Breast epithelium (tissue), 4 donors: Measurements from ENCODE around the gene MDC1. TPM values are rescaled to one million over a fixed set of nuclear protein-coding genes. Genes with fewer than 3 reads are reported as not detected.
"Not testable (repeated sequence)": the region's sequence is repeated elsewhere in the genome, so short reads cannot be mapped to it uniquely, and the experiment has no call there.

ENCODE experiments used
- DNase-seq, 2 donors: peaks; one replicate each; pipeline ENCODE4 v3.0.0-alpha.2; 2019; ENCODE audit warnings: low spot score in 2 of 2
- H3K27ac ChIP-seq, 2 donors: fragments of 200-600 bp; sonication (generic) in 1 of 2; one replicate each; pipeline ENCODE4 v1.5.1; 2016 to 2019; ENCODE audit warnings: mild to moderate bottlenecking in 1 of 2
- H3K27me3 ChIP-seq, 2 donors: fragments of 200-600 bp; sonication (generic) in 1 of 2; one replicate each; pipeline versions ENCODE4 v1.5.1 to v1.6.0; 2017 to 2019; ENCODE audit warnings: control low read depth in 1 of 2, mild to moderate bottlenecking in 1 of 2
- H3K36me3 ChIP-seq: fragments of 200-600 bp; one replicate; pipeline ENCODE4 v1.5.1; 2019
- H3K4me1 ChIP-seq, 2 donors: fragments of 200-600 bp; sonication (generic); one replicate each; pipeline ENCODE4 v1.5.1; 2016 to 2019; ENCODE audit warnings: control low read depth in 1 of 2
- H3K4me3 ChIP-seq, 3 donors: fragments of 200-600 bp; sonication (generic); 1 replicate in 2 of 3; 2 replicates in 1 of 3; pipeline ENCODE4 v1.5.1; 2016 to 2019; ENCODE audit warnings: mild to moderate bottlenecking in 3 of 3, moderate library complexity in 2 of 3
- H3K9me3 ChIP-seq, 2 donors: fragments of 200-600 bp; sonication (generic) in 1 of 2; one replicate each; pipeline ENCODE4 v1.5.1; 2016 to 2019; ENCODE audit warnings: control low read depth in 1 of 2
- CTCF ChIP-seq, 3 donors: fragments of 450-650 bp; IDR thresholded peaks; one replicate each; pipeline ENCODE4 v1.5.1; 2016 to 2017; ENCODE audit warnings: antibody characterized with exemption in 3 of 3, mild to moderate bottlenecking in 3 of 3, moderate library complexity in 3 of 3
- POLR2A ChIP-seq: fragments of 450-650 bp; IDR thresholded peaks from one replicate; pipeline ENCODE4 v1.6.1; 2016; ENCODE audit warnings: antibody characterized with exemption, mild to moderate bottlenecking, moderate library complexity
- POLR2AphosphoS5 ChIP-seq, 3 donors: sonication (generic); formaldehyde crosslinking; IDR thresholded peaks; one replicate each; pipeline ENCODE4 v1.6.1; 2017; ENCODE audit warnings: antibody characterized with exemption in 3 of 3
- intact Hi-C: fragments of 100-400 bp; cut with DNase I; formaldehyde crosslinking; loops from one replicate; pipeline ENCODE4 v1.15.1; 2023; ENCODE audit warnings: low total_unique reads
- total RNA-seq, 3 donors: library from RNA; depleted of rRNA; stranded (reverse); fragments of >200 nt; gene quantifications; one replicate each; pipeline ENCODE4 v1.1.0, GENCODE V29; 2016

The MDC1 gene
- total RNA-seq, 3 donors from 2014 or later, result 8.5 to 14.9 (median 13.4) TPM

GRCh38 chr6:30725713-30726505 lies 8.8 kb upstream of the MDC1 start:
- DNase-seq, result no peak
- no peaks in the 10 kb centered on the region for H3K27me3 ChIP-seq
- intact Hi-C loops, result loop anchor here (5.0 kb wide), 1 partner anchor 161 kb away; no protein-coding TSS in a partner anchor
- no peaks in the 10 kb centered on the region for H3K9me3 ChIP-seq
- no peaks in the 10 kb centered on the region for H3K36me3 ChIP-seq
- no peak overlapping the region for H3K4me3 ChIP-seq
- no peak for TF ChIP-seq CTCF (IDR thresholded peaks at IDR 0.05)
- no peak for TF ChIP-seq POLR2AphosphoS5 (IDR thresholded peaks at IDR 0.05)
- no peak for TF ChIP-seq POLR2A
- H3K27ac ChIP-seq, result peak overlapping the region; percentile 8 to 46
- H3K4me1 ChIP-seq, result peaks cover 0 to 3% of the 10 kb centered on the region in 2 donors

GRCh38 chr6:30724906-30725667 lies 8.0 kb upstream of the MDC1 start:
- TF ChIP-seq POLR2AphosphoS5 (IDR thresholded peaks at IDR 0.05), result no peak
- no peak for TF ChIP-seq CTCF (IDR thresholded peaks at IDR 0.05)
- TF ChIP-seq POLR2A, result no peak
- Histone ChIP-seq H3K27me3 (no peaks in the 10 kb centered on the region), H3K9me3 (no peaks in the 10 kb centered on the region), H3K27ac (peak overlapping the region; percentile 39 to 88), H3K4me3 (no peak overlapping the region), H3K4me1 (peaks cover 0 to 3% of the 10 kb centered on the region in 2 donors), H3K36me3 (no peaks in the 10 kb centered on the region)
- DNase-seq, result no peak
- intact Hi-C loops, result loop anchor here (5.0 kb wide), 2 partner anchors 162 to 168 kb away; partner anchors contain the start of genes GNL1 and PRR3

GRCh38 chr6:30723843-30724741 lies 7.0 kb upstream of the MDC1 start:
- Histone ChIP-seq H3K27ac (peak overlapping the region; percentile 60 to 88), H3K4me3 (peak overlapping the region in 1 of 3 donors; percentile 7)
- peak in 1 of 3 donors; percentile 17 for TF ChIP-seq POLR2AphosphoS5 (IDR thresholded peaks at IDR 0.05)
- intact Hi-C loops, result loop anchor here (2.0 to 5.0 kb wide), 2 partner anchors 41 to 167 kb away; partner anchors contain the start of genes GNL1 and PRR3
- H3K27me3 ChIP-seq, H3K36me3 ChIP-seq, DNase-seq, H3K9me3 ChIP-seq, H3K4me1 ChIP-seq: not testable (repeated sequence)

GRCh38 chr6:30723159-30723842 lies 6.2 kb upstream of the MDC1 start:
- H3K9me3 ChIP-seq, H3K36me3 ChIP-seq, H3K27me3 ChIP-seq, H3K4me1 ChIP-seq, DNase-seq: not testable (repeated sequence)
- intact Hi-C loops, result loop anchor here (2.0 to 5.0 kb wide), 2 partner anchors 40 to 166 kb away; partner anchors contain the start of genes GNL1 and PRR3
- peak overlapping the region in 1 of 3 donors; percentile 7 for H3K4me3 ChIP-seq
- peak overlapping the region; percentile 60 to 88 for H3K27ac ChIP-seq

GRCh38 chr6:30722280-30723112 lies 5.4 kb upstream of the MDC1 start:
- intact Hi-C loops, result loop anchor here (2.0 to 5.0 kb wide), 2 partner anchors 40 to 165 kb away; partner anchors contain the start of genes GNL1 and PRR3
- TF ChIP-seq CTCF (IDR thresholded peaks at IDR 0.05), result peak; percentile 99 to 100 (median 99)
- TF ChIP-seq POLR2A, result no peak
- TF ChIP-seq POLR2AphosphoS5 (IDR thresholded peaks at IDR 0.05), result peak; percentile 76 to 87 (median 78)
- DNase-seq, result peak; percentile 83 to 92
- peak overlapping the region; percentile 67 to 94 (median 93) for H3K4me3 ChIP-seq
- peaks cover 3 to 5% of the 10 kb centered on the region in 2 donors for H3K4me1 ChIP-seq
- H3K9me3 ChIP-seq, result no peaks in the 10 kb centered on the region
- H3K27ac ChIP-seq, result peak overlapping the region; percentile 88 to 94
- H3K36me3 ChIP-seq, result no peaks in the 10 kb centered on the region
- no peaks in the 10 kb centered on the region for H3K27me3 ChIP-seq

- Histone ChIP-seq H3K4me3 (peak overlapping the region; percentile 67 to 94 (median 93)), H3K27ac (peak overlapping the region; percentile 88 to 94)
- H3K36me3 ChIP-seq, H3K9me3 ChIP-seq, H3K27me3 ChIP-seq, DNase-seq, H3K4me1 ChIP-seq: not testable (repeated sequence)
- intact Hi-C loops, result loop anchor here (2.0 to 5.0 kb wide), 2 partner anchors 39 to 165 kb away; partner anchors contain the start of genes GNL1 and PRR3
Measured at GRCh38 chr6:30722025-30722279, 4.9 kb upstream of the MDC1 start.
